Measurements from ENCODE around the gene SLC13A4. TPM values are rescaled to one million over a fixed set of nuclear protein-coding genes. Genes with fewer than 3 reads are reported as not detected.
A peak's percentile ranks its signal among the peaks of the same experiment; 100 is the strongest.
"Not testable (repeated sequence)": the region's sequence is repeated elsewhere in the genome, so short reads cannot be mapped to it uniquely, and the experiment has no call there.

Gene SLC13A4
- total RNA-seq, 4 donors from 2014 or later = not detected

- DNase-seq = no peak
- no peaks in the 10 kb centered on the region for H3K36me3 ChIP-seq
- TF ChIP-seq CTCF (IDR thresholded peaks at IDR 0.05) = no peak
- TF ChIP-seq POLR2A (IDR thresholded peaks at IDR 0.05) = no peak
Observed at GRCh38 chr7:135740889-135741288, 12.9 kb upstream of the SLC13A4 start.

GRCh38 chr7:135737306-135737647 is 9.3 kb upstream of the SLC13A4 start:
- not testable (repeated sequence) for H3K4me1 ChIP-seq, H3K27ac ChIP-seq, H3K4me3 ChIP-seq, H3K36me3 ChIP-seq, H3K9me3 ChIP-seq, H3K27me3 ChIP-seq
- DNase-seq = peak in 1 of 3 donors; percentile 17

More at GRCh38 chr7:135740889-135741288, 12.9 kb upstream of the SLC13A4 start:
- Histone ChIP-seq H3K4me3 (no peak overlapping the region), H3K4me1 (no peaks in the 10 kb centered on the region), H3K27ac (no peak overlapping the region), H3K27me3 (no peaks in the 10 kb centered on the region), H3K9me3 (no peaks in the 10 kb centered on the region)

GRCh38 chr7:135736586-135737305 is 8.8 kb upstream of the SLC13A4 start:
- Histone ChIP-seq H3K27me3 (no peaks in the 10 kb centered on the region), H3K9me3 (no peaks in the 10 kb centered on the region), H3K36me3 (no peaks in the 10 kb centered on the region), H3K4me3 (no peak overlapping the region), H3K4me1 (no peaks in the 10 kb centered on the region), H3K27ac (no peak overlapping the region)
- TF ChIP-seq CTCF (IDR thresholded peaks at IDR 0.05) (no peak), POLR2A (IDR thresholded peaks at IDR 0.05) (no peak)
- DNase-seq = peak in 1 of 3 donors; percentile 31

GRCh38 chr7:135734343-135734689 is 6.3 kb upstream of the SLC13A4 start:
- TF ChIP-seq CTCF (IDR thresholded peaks at IDR 0.05) (no peak), POLR2A (IDR thresholded peaks at IDR 0.05) (no peak)
- Histone ChIP-seq H3K27ac (no peak overlapping the region), H3K27me3 (no peaks in the 10 kb centered on the region), H3K36me3 (no peaks in the 10 kb centered on the region), H3K4me1 (no peaks in the 10 kb centered on the region), H3K9me3 (no peaks in the 10 kb centered on the region), H3K4me3 (no peak overlapping the region)
- DNase-seq = no peak

GRCh38 chr7:135733603-135734342 is 5.8 kb upstream of the SLC13A4 start:
- Histone ChIP-seq H3K27me3 (no peaks in the 10 kb centered on the region), H3K4me3 (no peak overlapping the region), H3K4me1 (no peaks in the 10 kb centered on the region), H3K9me3 (no peaks in the 10 kb centered on the region), H3K27ac (no peak overlapping the region), H3K36me3 (no peaks in the 10 kb centered on the region)
- peak in 1 of 3 donors; percentile 39 for DNase-seq
- no peak for TF ChIP-seq CTCF (IDR thresholded peaks at IDR 0.05)
- TF ChIP-seq POLR2A (IDR thresholded peaks at IDR 0.05) = no peak

GRCh38 chr7:135731131-135731530 is 3.1 kb upstream of the SLC13A4 start:
- Histone ChIP-seq H3K27ac (no peak overlapping the region), H3K4me3 (no peak overlapping the region), H3K36me3 (no peaks in the 10 kb centered on the region), H3K4me1 (no peaks in the 10 kb centered on the region), H3K27me3 (no peaks in the 10 kb centered on the region), H3K9me3 (no peaks in the 10 kb centered on the region)
- no peak for TF ChIP-seq POLR2A (IDR thresholded peaks at IDR 0.05)
- no peak for TF ChIP-seq CTCF (IDR thresholded peaks at IDR 0.05)
- peak in 1 of 3 donors; percentile 29 for DNase-seq
